ENCODE data around the gene CHST12. TPM values are rescaled to one million over a fixed set of nuclear protein-coding genes. Genes with fewer than 3 reads are reported as not detected.
"Not testable (repeated sequence)": the region's sequence is repeated elsewhere in the genome, so short reads cannot be mapped to it uniquely, and the experiment has no call there.

The CHST12 gene
- total RNA-seq, 1 donor from 2014 or later = 13.8 TPM

DNA sequence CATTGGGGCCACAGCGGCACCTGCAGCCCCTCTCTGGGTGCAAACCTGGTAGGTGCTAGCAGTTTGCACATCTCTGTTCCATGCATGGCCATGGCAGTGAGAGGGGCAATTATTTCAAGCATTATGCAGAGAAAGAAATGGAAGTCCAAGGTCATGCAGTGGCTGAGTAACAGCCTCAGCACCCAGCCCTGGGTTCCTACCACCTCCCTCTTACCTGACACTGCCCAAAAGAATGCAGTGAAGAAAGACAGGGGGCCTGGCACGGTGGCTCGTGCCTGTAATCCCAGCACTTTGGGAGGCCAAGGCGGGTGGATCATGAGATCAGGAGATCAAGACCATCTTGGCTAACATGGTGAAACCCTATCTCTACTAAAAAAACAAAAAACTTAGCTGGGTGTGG, 4.9 kb upstream of the CHST12 start:
- intact Hi-C loops (cut with DNase I) = no loop called here
- DNase-seq (ENCODE audit: low spot score) = no peak

DNA sequence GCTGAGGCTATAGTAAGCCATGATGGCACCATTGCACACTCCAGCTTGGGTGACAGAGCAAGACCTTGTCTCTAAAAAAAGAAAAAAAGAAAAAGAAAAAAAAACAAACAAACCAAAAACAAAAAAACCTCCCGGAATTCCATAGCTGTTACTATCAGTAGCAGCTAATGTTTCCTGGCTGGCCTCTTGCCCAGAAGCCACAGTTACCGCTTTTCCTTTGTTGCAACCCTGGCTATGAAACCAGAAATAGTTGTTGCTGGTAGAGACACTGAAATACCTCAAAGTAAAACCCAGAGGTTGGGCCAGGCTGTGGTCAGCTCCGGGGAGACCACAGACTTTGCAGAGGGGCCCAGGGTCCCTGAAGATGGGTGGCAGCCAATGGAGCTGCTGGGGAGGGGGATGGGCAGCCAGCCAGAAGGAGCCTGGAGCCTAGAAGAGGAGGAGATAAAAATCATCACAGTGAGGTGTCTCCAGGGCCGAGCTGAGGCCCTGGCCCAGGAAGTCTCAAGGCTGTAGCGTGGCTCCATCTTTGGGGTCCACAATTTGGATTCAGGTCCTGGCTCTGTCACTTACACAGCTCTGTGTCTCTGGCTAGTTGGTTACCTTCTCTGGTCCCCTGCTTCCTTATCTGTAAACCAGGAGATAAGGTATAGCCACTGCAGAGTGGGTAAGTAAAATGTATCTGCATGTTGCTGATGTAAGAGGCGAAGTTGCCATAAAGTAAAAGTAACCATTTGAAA, 3.4 kb upstream of the CHST12 start:
- intact Hi-C loops (cut with DNase I) = loop anchor here (5.0 kb wide), 1 partner anchor 43 kb away; no protein-coding TSS in a partner anchor
- DNase-seq (ENCODE audit: low spot score) = peak; percentile 85

DNA sequence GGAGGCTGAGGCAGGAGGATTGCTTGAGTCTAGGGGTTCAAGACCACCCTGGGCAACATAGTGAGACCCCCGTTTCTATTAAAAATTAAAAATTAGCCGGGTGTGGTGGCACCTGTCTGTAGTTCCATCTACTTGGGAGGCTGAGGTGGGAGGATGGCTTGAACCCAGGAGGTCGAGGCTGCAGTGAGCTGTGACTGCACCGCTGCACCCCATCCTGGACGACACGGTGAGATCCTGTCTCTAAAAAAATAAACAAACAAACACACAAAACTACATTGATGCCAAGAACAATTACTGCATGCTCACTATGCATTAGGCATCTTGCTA, 761 bp upstream of the CHST12 start:
- intact Hi-C loops (cut with DNase I) = loop anchor here (5.0 kb wide), 1 partner anchor 45 kb away; no protein-coding TSS in a partner anchor
- no peak for DNase-seq (ENCODE audit: low spot score)

DNA sequence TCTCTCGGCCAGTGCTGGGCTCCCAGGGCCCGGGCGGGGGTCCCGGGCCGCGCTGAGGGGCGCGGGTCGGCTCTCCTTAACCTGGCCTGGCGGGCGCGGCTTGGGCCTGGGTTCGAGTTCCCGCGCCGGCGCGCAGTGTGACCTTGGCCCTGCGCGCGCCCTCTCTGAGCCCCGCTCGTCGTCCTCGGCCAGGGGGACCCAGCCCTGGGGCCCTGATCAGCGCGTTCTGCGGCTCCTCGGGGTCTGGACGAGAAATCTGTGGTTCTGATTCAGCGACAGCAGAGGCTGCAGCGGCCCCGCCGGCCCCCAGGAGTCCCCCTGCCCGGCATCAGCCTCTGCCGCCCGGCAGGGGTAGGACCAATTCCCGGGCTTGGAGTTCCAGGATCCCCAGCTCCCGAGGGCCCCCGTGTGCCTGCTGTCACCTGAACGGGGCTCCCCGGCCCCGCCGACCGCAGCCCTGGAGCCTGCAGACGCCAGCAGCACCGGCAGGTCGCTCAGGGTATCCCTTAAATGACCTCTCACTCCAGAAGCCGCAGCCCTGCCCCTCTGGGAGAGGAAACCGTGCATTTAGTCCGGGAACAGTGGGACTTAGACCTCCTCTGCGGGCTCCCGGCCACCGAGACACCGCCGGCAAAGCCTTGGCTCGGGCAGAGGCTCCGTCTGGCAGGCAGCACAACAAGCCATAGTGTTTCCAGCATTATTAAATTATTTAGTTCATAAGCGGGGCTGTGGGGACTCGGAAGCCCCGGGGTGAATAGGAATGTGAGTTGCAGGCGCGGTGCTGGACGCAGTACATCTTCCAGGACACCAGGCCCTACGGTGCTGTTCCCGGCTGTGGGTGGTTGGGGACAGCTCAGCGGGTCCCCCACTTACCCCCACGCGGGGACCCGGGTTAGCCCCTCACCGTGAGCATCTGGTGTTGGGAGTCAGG, 572 bp downstream of the CHST12 start:
- intact Hi-C loops (cut with DNase I) = loop anchor here (5.0 kb wide), 1 partner anchor 47 kb away; no protein-coding TSS in a partner anchor
- DNase-seq (ENCODE audit: low spot score) = peak; percentile 79

DNA sequence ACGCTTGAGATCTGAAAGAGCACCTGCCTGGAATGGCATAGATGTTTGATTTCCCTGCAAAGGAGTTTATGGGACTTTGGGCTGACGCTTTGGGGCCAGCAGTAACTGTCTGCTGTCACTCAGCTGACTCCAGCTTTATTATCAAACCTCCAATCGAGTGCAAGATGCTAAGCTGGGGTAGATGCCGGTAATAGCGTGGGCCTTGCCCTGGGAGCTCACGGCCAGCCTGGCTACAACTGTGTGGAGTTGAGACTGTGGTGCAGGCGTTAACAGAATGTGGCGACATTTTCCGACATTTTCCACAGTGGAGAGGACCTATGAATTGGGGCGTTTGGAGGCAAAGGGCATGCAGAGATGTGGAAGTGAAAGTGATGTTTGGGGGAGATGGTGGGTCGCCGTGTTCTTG, 1.3 kb downstream of the CHST12 start:
- intact Hi-C loops (cut with DNase I) = loop anchor here (5.0 kb wide), 1 partner anchor 47 kb away; no protein-coding TSS in a partner anchor
- no peak for DNase-seq (ENCODE audit: low spot score)

DNA sequence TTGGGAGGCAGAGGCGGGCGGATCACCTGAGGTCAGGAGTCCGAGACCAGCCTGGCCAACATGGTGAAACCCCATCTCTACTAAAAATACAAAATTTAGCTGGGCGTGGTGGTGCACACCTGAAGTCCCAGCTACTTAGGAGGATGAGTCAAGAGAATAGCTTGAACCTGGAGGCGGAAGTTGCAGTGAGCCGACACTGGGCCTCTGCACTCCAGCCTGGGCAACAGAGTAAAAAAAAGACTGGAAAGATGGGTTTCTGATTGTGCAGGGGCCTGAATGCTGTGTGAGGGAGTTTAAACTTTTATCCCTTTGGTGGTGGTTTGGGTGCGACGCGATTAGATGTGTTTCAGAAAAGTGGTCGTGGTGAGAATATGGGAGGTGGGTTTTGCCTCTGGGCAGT, 1.8 kb downstream of the CHST12 start:
- no peak for DNase-seq (ENCODE audit: low spot score)
- intact Hi-C loops (cut with DNase I) = no loop called here

DNA sequence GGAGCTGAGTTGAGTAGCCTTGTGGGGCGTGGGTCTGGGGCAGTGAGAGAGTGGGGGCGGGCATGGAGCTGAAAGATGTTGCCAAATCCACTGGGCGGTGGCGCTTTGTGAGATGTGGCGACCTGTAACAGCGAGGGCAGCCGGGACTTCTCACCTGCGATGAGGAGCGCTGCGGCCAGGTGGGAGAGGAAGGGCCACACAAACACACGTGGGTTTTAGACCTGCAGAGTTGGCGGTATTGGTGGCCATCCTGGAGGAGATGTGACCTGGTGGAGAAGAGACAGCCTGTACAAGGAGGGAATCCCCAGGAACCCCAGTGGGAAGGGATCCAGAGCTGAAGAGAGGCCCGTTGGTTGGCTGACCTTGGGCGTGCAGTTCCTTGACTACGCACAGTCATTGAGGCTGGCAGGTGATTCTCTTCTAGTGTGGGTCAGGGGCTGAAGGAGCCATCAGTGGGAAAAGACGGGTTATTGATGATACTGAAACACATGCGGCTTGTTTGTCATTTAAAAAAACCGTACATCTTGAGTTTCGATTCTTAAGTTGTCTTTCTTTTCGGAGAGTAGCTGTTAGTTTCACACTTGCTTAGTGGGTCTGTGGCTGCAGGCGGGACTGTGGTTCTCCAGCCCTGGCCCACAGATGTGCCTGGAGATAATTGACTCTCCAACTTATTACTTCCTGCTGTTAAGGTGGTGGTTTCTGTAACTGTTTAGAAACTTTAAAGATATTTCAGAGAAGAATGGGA, 2.4 kb downstream of the CHST12 start:
- intact Hi-C loops (cut with DNase I) = no loop called here
- DNase-seq (ENCODE audit: low spot score) = no peak

DNA sequence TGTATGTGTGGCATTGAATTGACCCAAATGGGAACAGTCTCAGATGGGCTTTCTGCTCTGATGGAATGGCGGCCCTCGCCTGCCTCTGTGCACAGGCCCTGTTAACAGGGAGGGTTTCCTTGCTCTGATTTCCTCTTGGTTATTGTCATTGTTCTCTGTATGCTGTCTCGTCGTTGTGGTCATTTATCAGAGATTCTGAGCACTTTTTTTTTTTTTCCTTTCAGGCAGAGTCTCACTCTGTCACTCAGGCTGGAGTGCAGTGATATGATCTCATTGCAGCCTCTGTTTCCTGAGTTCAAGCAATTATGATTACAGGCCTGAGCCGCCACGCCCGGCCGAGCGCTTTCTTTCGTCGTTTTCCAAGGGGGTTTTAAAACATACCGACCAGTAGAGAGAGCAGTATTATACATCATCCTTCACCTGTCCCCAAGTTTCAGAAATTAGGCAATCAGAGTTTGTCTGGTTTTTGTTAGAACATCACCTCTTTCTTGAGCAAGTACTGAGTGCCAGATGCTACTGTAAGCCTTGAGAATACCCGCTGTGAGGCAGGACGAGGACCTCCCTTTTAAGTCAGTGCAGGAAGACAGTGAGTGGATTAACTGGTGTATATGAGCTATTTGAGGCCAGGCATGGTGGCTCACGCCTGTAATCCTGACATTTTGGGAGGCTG, 6.5 kb downstream of the CHST12 start:
- DNase-seq (ENCODE audit: low spot score) = no peak
- intact Hi-C loops (cut with DNase I) = no loop called here

DNA sequence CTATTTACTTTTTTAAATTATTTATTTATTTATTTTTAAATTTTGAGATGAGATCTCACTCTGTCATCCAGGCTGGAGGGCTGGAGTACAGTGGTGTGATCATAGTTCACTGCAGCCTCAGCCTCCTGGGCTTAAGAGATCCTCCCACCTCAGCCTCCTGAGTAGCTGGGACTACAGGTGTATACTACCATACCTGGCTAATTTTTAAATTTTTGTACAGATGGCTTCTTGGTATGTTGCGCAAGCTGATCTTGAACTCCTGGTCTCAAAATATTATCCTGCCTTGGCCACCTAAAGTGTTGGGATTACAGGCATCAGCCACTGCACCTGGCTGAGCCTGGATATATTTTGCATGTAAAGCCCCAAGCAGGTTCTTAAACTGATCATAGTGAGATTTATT, 7.6 kb downstream of the CHST12 start:
- intact Hi-C loops (cut with DNase I) = no loop called here
- DNase-seq (ENCODE audit: low spot score) = no peak

DNA sequence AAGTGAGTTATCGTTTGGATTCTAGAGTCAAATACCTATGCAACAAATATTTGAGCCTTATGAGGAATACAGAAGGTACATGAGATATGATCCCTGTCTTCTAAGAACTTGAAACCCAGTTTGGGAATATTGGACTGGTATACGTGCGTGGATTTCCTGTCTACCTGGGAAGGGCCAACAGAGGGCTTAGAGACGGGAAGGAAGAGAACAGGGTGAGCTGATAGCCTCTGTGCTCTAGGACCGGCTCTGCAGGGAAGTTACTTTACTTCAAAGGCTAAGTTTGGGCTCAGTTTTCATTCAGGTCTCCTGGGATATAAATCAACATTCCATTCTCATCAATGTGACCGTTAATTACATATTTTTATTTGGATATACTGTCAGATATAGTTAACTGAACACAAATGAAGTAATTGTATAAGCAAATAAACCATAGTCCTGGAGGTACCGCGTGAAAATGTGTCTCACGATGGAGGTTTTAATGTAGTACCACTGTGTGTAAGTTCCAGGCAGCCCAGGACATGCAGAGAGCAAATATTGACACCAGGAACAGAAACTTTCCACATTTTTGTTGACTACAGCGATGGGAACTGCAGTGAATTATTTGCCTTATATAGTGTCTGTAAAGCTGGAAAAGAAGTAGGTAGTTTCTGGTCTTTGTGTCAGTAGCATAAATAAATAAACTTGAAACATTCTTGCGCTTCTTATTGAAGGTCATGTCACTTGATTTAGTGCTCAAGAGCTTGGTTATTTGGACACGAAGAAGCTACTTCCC, 8.6 kb downstream of the CHST12 start:
- intact Hi-C loops (cut with DNase I) = loop anchor here (2.0 kb wide), 1 partner anchor 57 kb away; no protein-coding TSS in a partner anchor

DNA sequence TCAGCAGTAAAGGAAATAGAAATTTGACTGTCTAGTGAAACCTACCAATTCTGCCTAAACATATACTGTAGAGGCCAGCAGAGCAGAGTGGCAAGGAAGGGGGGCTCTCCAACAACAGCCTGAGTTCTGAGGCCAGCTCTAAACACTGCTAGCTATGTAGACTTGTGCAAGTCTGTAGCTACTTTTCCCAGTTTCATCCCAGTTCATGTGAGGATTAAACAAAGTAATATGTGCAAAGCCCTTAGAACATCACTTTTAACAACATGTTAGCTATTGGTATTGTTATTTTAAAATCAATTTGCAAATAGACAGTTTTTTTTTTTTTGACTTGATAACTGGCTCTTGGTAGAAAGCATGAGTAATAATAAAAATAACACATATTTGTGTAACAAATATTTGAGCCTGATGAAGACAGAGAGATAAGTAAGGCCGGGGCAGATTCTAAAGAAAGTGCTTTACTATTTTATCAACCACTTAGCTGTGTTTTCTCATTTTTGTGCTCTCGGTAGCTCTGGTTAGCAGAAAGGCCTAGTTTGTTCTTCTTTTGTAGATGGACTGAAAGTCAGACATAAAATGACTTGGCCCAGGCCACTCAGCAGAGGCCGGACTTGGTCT, 9.3 kb downstream of the CHST12 start:
- no peak for DNase-seq (ENCODE audit: low spot score)
- intact Hi-C loops (cut with DNase I) = loop anchor here (2.0 kb wide), 1 partner anchor 56 kb away; no protein-coding TSS in a partner anchor

More for the DNA sequence above, 8.6 kb downstream of the CHST12 start:
- no peak for DNase-seq (ENCODE audit: low spot score)

DNA sequence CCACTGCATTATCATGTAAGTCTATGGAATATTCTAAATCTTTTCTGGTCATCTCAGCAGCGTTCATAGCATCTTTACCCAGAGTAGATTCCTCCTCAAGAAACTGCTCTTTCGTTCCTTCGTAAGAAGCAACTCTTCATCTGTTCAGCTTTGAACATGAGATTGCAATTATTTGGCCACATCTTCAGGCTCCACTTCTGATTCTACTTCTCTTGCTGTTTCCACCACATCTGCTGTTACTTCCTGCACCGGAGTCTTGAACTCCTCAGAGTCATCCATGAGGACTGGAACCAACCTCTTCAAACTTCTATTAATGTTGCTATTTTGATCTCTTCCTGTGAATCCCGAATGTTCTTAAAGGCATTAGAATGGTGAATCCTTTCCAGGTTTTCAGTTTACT, 12.7 kb downstream of the CHST12 start:
- intact Hi-C loops (cut with DNase I) = no loop called here
- no peak for DNase-seq (ENCODE audit: low spot score)

DNA sequence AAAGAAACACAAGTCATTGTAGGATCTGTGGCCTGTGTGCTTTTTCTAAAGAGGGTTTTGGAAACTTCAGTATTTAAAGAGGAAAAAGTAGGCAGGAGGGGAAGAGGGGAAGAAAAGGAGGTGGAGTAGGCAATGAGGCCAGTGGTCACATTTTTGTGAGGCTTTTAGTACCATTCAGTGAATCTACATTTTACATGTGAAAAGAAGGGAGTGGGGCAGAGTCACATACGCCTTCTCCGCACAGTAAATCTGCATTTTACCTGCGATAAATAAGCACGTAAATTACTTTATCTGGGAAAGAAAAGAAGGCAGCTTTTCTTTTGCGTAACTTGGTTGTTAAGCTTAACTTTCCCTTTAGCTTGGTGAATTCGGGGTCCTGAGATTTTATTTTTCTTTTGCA, 13.2 kb downstream of the CHST12 start:
- intact Hi-C loops (cut with DNase I) = no loop called here

DNA sequence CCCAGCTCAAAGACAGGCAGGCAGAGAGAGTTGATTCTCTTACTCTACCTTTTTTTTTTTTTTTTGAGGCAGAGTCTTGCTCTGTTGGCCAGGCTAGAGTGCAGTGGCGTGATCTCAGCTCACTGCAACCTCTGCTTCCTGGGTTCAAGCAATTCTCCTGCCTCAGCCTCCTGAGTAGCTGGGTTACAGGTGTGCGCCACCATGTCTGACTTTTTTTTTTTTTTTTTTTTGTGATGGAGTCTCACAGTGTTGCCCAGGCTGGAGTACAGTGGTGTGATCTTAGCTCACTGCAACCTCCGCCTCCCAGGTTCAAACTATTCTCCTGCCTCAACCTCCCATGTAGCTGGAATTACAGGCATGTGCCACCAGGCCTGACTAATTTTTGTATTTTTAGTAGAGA, 13.8 kb downstream of the CHST12 start:
- DNase-seq (ENCODE audit: low spot score); intact Hi-C loops (cut with DNase I): not testable (repeated sequence)

More for the DNA sequence above, 13.2 kb downstream of the CHST12 start:
- DNase-seq (ENCODE audit: low spot score) = no peak

DNA sequence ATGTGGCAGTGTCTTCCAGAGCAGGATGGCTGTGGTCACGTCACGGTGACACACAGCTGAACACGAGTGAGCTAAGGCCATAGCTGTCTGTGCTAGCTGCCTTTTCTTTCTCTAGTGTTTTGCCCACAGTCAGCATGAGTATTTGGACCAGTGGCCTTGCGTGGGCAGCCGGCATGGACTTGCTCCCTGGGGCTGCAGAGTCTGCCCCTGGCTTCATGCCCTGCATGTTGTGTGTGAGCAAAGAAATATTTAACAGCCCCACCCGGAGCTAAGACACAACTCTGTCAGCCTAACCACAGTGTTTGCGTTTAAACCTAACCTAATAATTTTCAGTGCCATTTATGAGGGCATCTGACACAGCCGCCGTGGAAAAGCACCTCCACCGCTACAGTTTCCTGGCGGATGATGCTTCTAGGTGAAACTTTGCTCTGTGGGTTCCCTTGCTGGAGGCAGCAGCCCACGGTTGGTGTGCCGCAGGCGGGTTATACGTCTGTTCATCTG, 14.6 kb downstream of the CHST12 start:
- DNase-seq (ENCODE audit: low spot score) = no peak

DNA sequence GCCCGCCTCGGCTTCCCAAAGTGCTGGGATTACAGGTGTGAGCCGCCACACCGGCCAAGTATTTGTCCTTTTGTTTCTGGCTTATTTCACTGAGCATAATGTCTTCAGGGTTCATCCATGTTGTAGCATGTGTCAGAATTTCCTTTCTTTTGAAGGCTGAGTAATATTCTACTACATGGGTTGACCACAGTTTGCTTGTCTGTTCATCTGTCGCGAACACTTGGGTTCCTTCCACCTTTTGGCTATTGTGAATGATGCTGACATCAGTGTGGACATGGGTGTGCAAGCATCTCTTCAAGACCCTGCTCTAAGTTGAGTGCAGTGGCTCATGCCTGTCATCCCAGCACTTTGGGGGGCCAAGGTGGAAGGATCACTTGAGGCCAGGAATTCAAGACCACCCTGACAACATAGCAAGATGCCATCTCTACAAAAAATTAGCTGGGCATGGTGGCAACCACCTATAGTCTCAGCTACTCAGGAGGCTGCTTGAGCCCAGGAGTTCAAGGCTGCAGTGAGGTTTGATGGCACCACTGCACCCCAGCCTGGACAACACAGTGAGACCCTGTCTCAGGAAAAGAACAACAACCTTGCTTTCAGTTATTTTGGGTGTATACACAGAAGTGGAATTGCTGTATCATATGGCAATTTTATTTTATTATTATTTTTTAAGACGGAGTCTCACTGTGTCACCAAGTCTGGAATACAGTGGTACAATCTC, 17.0 kb downstream of the CHST12 start:
- DNase-seq (ENCODE audit: low spot score) = no peak
- intact Hi-C loops (cut with DNase I) = no loop called here

More for the DNA sequence above, 14.6 kb downstream of the CHST12 start:
- intact Hi-C loops (cut with DNase I) = no loop called here

DNA sequence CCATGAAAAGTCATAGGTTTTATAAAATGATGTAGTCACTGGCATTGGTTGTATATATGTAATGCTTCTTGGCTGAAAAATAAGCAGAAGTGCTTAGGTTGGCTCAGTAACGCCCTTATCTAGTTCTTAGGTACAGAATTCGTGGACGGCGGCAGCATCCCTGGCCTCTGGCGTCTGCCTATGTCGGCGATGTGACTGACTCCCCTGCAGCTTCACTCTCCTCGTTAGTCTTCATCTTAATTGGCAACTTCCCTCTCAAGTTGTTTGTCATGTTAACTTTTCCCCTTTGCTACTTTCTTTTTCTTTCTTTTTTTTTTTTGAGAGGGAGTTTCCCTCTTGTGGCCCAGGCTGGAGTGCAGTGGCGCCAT, 18.5 kb downstream of the CHST12 start:
- intact Hi-C loops (cut with DNase I) = no loop called here
- DNase-seq (ENCODE audit: low spot score) = no peak
